Endothelial cell of umbilical vein (primary cell): ENCODE measurements around the gene ANKS1A.

Experiments used
- EZH2 ChIP-seq: IDR thresholded peaks from 2 replicates; pipeline ENCODE4 v1.6.1; 2012; ENCODE audit warnings: borderline replicate concordance, low read depth, mild to moderate bottlenecking, moderate library complexity, low read length, inconsistent platforms; ENCODE audit not compliant: severe bottlenecking
- POLR2A ChIP-seq: IDR thresholded peaks from 2 replicates; pipeline ENCODE4 v1.6.1; 2012; ENCODE audit warnings: low read depth, mild to moderate bottlenecking, control low read depth, low read length
- TF ChIP-seq, protein P1 (sequence below), 2 donors: IDR thresholded peaks; 1 replicate in 1 of 2; 2 replicates in 1 of 2; pipeline ENCODE4 v1.5.1; 2011; ENCODE audit warnings: low read length in 2 of 2, mild to moderate bottlenecking in 2 of 2, moderate library complexity in 2 of 2, control low read depth in 1 of 2, inconsistent platforms in 1 of 2, low read depth in 1 of 2; ENCODE audit not compliant: insufficient read depth in 1 of 2; ENCODE audit errors: extremely low read depth in 1 of 2

DNA sequence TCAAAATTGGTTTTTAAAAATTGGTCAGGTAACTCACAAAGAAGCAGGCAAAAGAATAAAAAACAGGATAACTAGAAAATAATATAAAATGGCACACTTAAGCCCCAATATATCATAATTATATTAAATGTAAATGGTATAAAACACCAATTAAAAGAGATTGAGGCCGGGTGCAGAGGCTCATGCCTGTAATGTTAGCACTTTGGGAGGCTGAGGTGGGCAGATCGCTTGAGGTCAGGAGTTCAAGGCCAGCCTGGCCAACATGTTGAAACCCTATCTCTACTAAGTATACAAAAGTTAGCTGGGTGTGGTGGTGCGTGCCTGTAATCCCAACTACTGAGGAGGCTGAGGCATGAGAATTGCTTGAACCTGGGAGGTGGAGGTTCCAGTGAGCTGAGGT is 216.0 kb downstream of the ANKS1A start:
- TF ChIP-seq POLR2A (no peak), EZH2 (no peak)
- TF ChIP-seq, protein P1, sequence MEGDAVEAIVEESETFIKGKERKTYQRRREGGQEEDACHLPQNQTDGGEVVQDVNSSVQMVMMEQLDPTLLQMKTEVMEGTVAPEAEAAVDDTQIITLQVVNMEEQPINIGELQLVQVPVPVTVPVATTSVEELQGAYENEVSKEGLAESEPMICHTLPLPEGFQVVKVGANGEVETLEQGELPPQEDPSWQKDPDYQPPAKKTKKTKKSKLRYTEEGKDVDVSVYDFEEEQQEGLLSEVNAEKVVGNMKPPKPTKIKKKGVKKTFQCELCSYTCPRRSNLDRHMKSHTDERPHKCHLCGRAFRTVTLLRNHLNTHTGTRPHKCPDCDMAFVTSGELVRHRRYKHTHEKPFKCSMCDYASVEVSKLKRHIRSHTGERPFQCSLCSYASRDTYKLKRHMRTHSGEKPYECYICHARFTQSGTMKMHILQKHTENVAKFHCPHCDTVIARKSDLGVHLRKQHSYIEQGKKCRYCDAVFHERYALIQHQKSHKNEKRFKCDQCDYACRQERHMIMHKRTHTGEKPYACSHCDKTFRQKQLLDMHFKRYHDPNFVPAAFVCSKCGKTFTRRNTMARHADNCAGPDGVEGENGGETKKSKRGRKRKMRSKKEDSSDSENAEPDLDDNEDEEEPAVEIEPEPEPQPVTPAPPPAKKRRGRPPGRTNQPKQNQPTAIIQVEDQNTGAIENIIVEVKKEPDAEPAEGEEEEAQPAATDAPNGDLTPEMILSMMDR (IDR thresholded peaks at IDR 0.05; ENCODE audit: extremely low read depth in 1 of 2, insufficient read depth in 1 of 2, low read depth in 1 of 2, low read length in 2 of 2), result no peak
